Measurements from ENCODE around the gene EFNB1. TPM values are rescaled to one million over a fixed set of nuclear protein-coding genes. Genes with fewer than 3 reads are reported as not detected.

EFNB1 gene
- total RNA-seq, 1 donor from 2014 or later, result 39.2 TPM

GRCh38 chrX:68827848-68828624 is 785 bp upstream of the EFNB1 start:
- DNase-seq, result peak; percentile 91

- DNase-seq, result peak; percentile 35
These were observed 979 bp downstream of the EFNB1 start for GRCh38 chrX:68829582-68830418.

- DNase-seq, result peak; percentile 9
These were observed 1.9 kb downstream of the EFNB1 start for GRCh38 chrX:68830419-68831404.

- peak; percentile 8 for DNase-seq
These were observed 2.7 kb downstream of the EFNB1 start for GRCh38 chrX:68831405-68832100.

- peak; percentile 68 for DNase-seq
These were observed 3.2 kb downstream of the EFNB1 start for GRCh38 chrX:68832101-68832416.

GRCh38 chrX:68832516-68833447 is 4.0 kb downstream of the EFNB1 start:
- peak; percentile 58 for DNase-seq

- no peak for DNase-seq
These were observed 4.6 kb downstream of the EFNB1 start for GRCh38 chrX:68833448-68833805.

GRCh38 chrX:68833855-68834331 is 5.1 kb downstream of the EFNB1 start:
- DNase-seq, result no peak

GRCh38 chrX:68834371-68835103 is 5.7 kb downstream of the EFNB1 start:
- DNase-seq, result peak; percentile 17

GRCh38 chrX:68835104-68835442 is 6.3 kb downstream of the EFNB1 start:
- no peak for DNase-seq

- DNase-seq, result no peak
These were observed 6.6 kb downstream of the EFNB1 start for GRCh38 chrX:68835468-68835867.

- no peak for DNase-seq
These were observed 8.3 kb downstream of the EFNB1 start for GRCh38 chrX:68837119-68837518.

- DNase-seq, result no peak
These were observed 9.7 kb downstream of the EFNB1 start for GRCh38 chrX:68838571-68838910.

GRCh38 chrX:68839771-68840170 is 10.9 kb downstream of the EFNB1 start:
- no peak for DNase-seq

- DNase-seq, result no peak
These were observed 11.4 kb downstream of the EFNB1 start for GRCh38 chrX:68840256-68840655.

- DNase-seq, result no peak
These were observed 12.6 kb downstream of the EFNB1 start for GRCh38 chrX:68841251-68842049.

GRCh38 chrX:68842351-68842750 is 13.5 kb downstream of the EFNB1 start:
- DNase-seq, result no peak

GRCh38 chrX:68842781-68843581 is 14.2 kb downstream of the EFNB1 start:
- peak; percentile 11 for DNase-seq

All from tongue (tissue), 2 donors.